Spleen (tissue), 11 donors: Measurements from ENCODE around the gene IL18. TPM values are rescaled to one million over a fixed set of nuclear protein-coding genes. Genes with fewer than 3 reads are reported as not detected.

Experiments
- DNase-seq: peaks from one replicate; pipeline ENCODE4 v3.0.0-alpha.2; 2020
- H3K27ac ChIP-seq, 8 donors: fragments of 200-600 bp; sonication (generic) in 7 of 8; 1 replicate in 4 of 8; 2 replicates in 4 of 8; pipeline versions ENCODE4 v1.5.0 to v1.8.0; 2016 to 2021; ENCODE audit warnings: inconsistent platforms in 4 of 8, mild to moderate bottlenecking in 4 of 8, moderate library complexity in 1 of 8
- H3K27me3 ChIP-seq, 7 donors: fragments of 200-600 bp; sonication (generic) in 6 of 7; replicated peaks in 1 of 7; 1 replicate in 4 of 7; 2 replicates in 3 of 7; pipeline versions ENCODE4 v1.5.0 to v1.8.0; 2016 to 2021; ENCODE audit warnings: inconsistent platforms in 3 of 7, mild to moderate bottlenecking in 1 of 7
- H3K36me3 ChIP-seq, 6 donors: fragments of 200-600 bp; sonication (generic) in 5 of 6; 1 replicate in 4 of 6; 2 replicates in 2 of 6; pipeline versions ENCODE4 v1.5.0 to v1.8.0; 2016 to 2021; ENCODE audit warnings: inconsistent platforms in 2 of 6
- H3K4me1 ChIP-seq, 6 donors: fragments of 200-600 bp; sonication (generic) in 5 of 6; 1 replicate in 3 of 6; 2 replicates in 3 of 6; pipeline versions ENCODE4 v1.5.0 to v1.8.0; 2016 to 2021; ENCODE audit warnings: inconsistent platforms in 3 of 6
- H3K4me3 ChIP-seq, 8 donors: fragments of 200-600 bp; sonication (generic) in 7 of 8; 1 replicate in 4 of 8; 2 replicates in 4 of 8; pipeline versions ENCODE4 v1.5.0 to v1.8.0; 2016 to 2021; ENCODE audit warnings: inconsistent platforms in 4 of 8, mild to moderate bottlenecking in 4 of 8, moderate library complexity in 2 of 8
- H3K9me3 ChIP-seq, 8 donors: fragments of 200-600 bp; sonication (generic) in 7 of 8; 1 replicate in 4 of 8; 2 replicates in 4 of 8; pipeline versions ENCODE4 v1.5.0 to v1.8.0; 2016 to 2021; ENCODE audit warnings: inconsistent platforms in 4 of 8
- CTCF ChIP-seq, 11 experiments: fragments of 200-600 bp in 7 of 11; fragments of 450-650 bp in 4 of 11; sonication (generic) in 4 of 11; IDR thresholded peaks in 8 of 11; conservative IDR thresholded peaks in 3 of 11; 1 replicate in 7 of 11; 2 replicates in 4 of 11; pipeline versions ENCODE4 v1.4.0 to v1.8.0; 2016 to 2021; ENCODE audit warnings: antibody characterized with exemption in 11 of 11, inconsistent platforms in 4 of 11, mild to moderate bottlenecking in 1 of 11
- POLR2A ChIP-seq, 3 donors: fragments of 450-650 bp; IDR thresholded peaks; one replicate each; pipeline ENCODE4 v1.5.1; 2017; ENCODE audit warnings: antibody characterized with exemption in 3 of 3, mild to moderate bottlenecking in 1 of 3
- POLR2AphosphoS5 ChIP-seq, 3 donors: sonication (generic); formaldehyde crosslinking; IDR thresholded peaks; one replicate each; pipeline ENCODE4 v1.5.1; 2017; ENCODE audit warnings: antibody characterized with exemption in 3 of 3
- WGBS, 5 donors: extraction: QIAGEN DNeasy Blood & Tissue Kit in 3 of 5; methylation state at CpG; one replicate each; pipeline versions ENCODE4 v1.1.5 to v1.1.7; 2013 to 2018; 5-methylcytosine and 5-hydroxymethylcytosine counted together
- intact Hi-C: fragments of 100-400 bp; cut with DNase I; formaldehyde crosslinking; loops from one replicate; pipeline ENCODE4 v1.15.0; 2023; ENCODE audit warnings: low total_unique reads
- polyA plus RNA-seq, 3 donors: library from polyadenylated mRNA; stranded (reverse); fragments of 200-250 nt; gene quantifications; one replicate each; pipeline ENCODE4 v1.2.1, GENCODE V29; 2013
- total RNA-seq, 7 donors: library from RNA; depleted of rRNA in 3 of 7; stranded (reverse); fragments of >200 nt in 3 of 7; fragmentation: NEBNext Ultra II Directional in 4 of 7; extraction: Animal tissue kit (Norgen Biotek cat#: 25700) in 4 of 7; gene quantifications; one replicate each; pipeline versions ENCODE4 v1.1.0 to v1.2.1, GENCODE V29; 2016 to 2021
- donor health status: healthy with polysubstance abuse.
- donor health status: DM: no; HTN: no; CAD: no; lungs with moderate emphysema.
- donor health status: DM: no; HTN: no; CAD: no.
- donor health status: Bipolar disorder and iron deficiency.
- donor health status: healthy.
- donor health status: DM: no; HTN: no; CAD: no.
- donor health status: DM: yes; HTN: yes; CAD: no.

Gene IL18
- total and polyA plus RNA-seq, 10 donors = 38.5 to 83.5 (median 62.5) TPM

GRCh38 chr11:112156956-112157766 is 6.7 kb downstream of the IL18 start:
- no peak for DNase-seq
- Histone ChIP-seq H3K27ac (peak overlapping the region in 1 of 8 donors; percentile 43), H3K36me3 (peaks cover 0 to 28% (median 0%) of the 10 kb centered on the region in 6 donors), H3K9me3 (no peaks in the 10 kb centered on the region), H3K27me3 (no peaks in the 10 kb centered on the region), H3K4me1 (peaks cover 0 to 33% (median 4%) of the 10 kb centered on the region in 6 donors), H3K4me3 (no peak overlapping the region)
- no peak for TF ChIP-seq POLR2A (IDR thresholded peaks at IDR 0.05)
- no peak for TF ChIP-seq POLR2AphosphoS5 (IDR thresholded peaks at IDR 0.05)
- no peak for TF ChIP-seq CTCF (IDR thresholded peaks at IDR 0.05 in 8 of 11, conservative IDR thresholded peaks at IDR 0.05 in 3 of 11)
- 63 to 73% (median 70%) methylated on average over 4 of the region's 4 CpGs for WGBS, 5 donors
- intact Hi-C loops = no loop called here

- no peak overlapping the region for H3K27ac ChIP-seq
- H3K27me3 ChIP-seq = no peaks in the 10 kb centered on the region
- 82 to 97% (median 90%) methylated on average over 5 of the region's 5 CpGs for WGBS, 5 donors
- intact Hi-C loops = no loop called here
- TF ChIP-seq POLR2A (IDR thresholded peaks at IDR 0.05) (no peak), CTCF (IDR thresholded peaks at IDR 0.05 in 8 of 11, conservative IDR thresholded peaks at IDR 0.05 in 3 of 11) (no peak), POLR2AphosphoS5 (IDR thresholded peaks at IDR 0.05) (no peak)
- H3K36me3 ChIP-seq = peaks cover 0 to 35% (median 0%) of the 10 kb centered on the region in 6 donors
- no peak overlapping the region for H3K4me3 ChIP-seq
- no peaks in the 10 kb centered on the region for H3K9me3 ChIP-seq
- DNase-seq = no peak
- H3K4me1 ChIP-seq = peaks cover 0 to 32% (median 4%) of the 10 kb centered on the region in 6 donors
These were observed 7.5 kb downstream of the IL18 start for GRCh38 chr11:112156153-112156955.

GRCh38 chr11:112150517-112150916 is 13.4 kb downstream of the IL18 start:
- no peak for DNase-seq
- WGBS, 5 donors = 76 to 86% (median 84%) methylated on average over 5 of the region's 5 CpGs
- Histone ChIP-seq H3K27me3 (no peaks in the 10 kb centered on the region), H3K4me3 (no peak overlapping the region), H3K9me3 (no peaks in the 10 kb centered on the region), H3K4me1 (no peaks in the 10 kb centered on the region), H3K27ac (no peak overlapping the region), H3K36me3 (peaks cover 0 to 88% (median 0%) of the 10 kb centered on the region in 6 donors)
- TF ChIP-seq POLR2A (IDR thresholded peaks at IDR 0.05) (no peak), POLR2AphosphoS5 (IDR thresholded peaks at IDR 0.05) (no peak), CTCF (IDR thresholded peaks at IDR 0.05 in 8 of 11, conservative IDR thresholded peaks at IDR 0.05 in 3 of 11) (no peak)
- intact Hi-C loops = no loop called here

GRCh38 chr11:112143597-112143996 is 20.3 kb downstream of the IL18 start:
- DNase-seq = no peak
- intact Hi-C loops = no loop called here
- WGBS, 5 donors = 82 to 90% (median 88%) methylated on average over 3 of the region's 3 CpGs
- H3K27ac ChIP-seq = no peak overlapping the region
- H3K27me3 ChIP-seq = no peaks in the 10 kb centered on the region
- H3K36me3 ChIP-seq = peaks cover 0 to 54% (median 3%) of the 10 kb centered on the region in 6 donors
- H3K4me3 ChIP-seq = no peak overlapping the region
- peaks cover 5 to 18% (median 15%) of the 10 kb centered on the region in 8 donors for H3K9me3 ChIP-seq
- H3K4me1 ChIP-seq = no peaks in the 10 kb centered on the region
- TF ChIP-seq POLR2A (IDR thresholded peaks at IDR 0.05) (no peak), CTCF (IDR thresholded peaks at IDR 0.05 in 8 of 11, conservative IDR thresholded peaks at IDR 0.05 in 3 of 11) (no peak), POLR2AphosphoS5 (IDR thresholded peaks at IDR 0.05) (no peak)
